Esophagus squamous epithelium (tissue), 5 donors: ENCODE measurements around the gene LRRC3C. TPM values are rescaled to one million over a fixed set of nuclear protein-coding genes. Genes with fewer than 3 reads are reported as not detected.

Source experiments
- DNase-seq: peaks from one replicate; lab custom pipeline; 2025; lab: John Stamatoyannopoulos, UW
- H3K27ac ChIP-seq, 4 donors: fragments of 200-600 bp; sonication (generic); one replicate each; pipeline ENCODE4 v1.5.1; 2016 to 2019; ENCODE audit warnings: mild to moderate bottlenecking in 1 of 4
- H3K27me3 ChIP-seq, 4 donors: fragments of 200-600 bp; sonication (generic); 1 replicate in 3 of 4; 2 replicates in 1 of 4; pipeline versions ENCODE4 v1.5.1 to v1.6.0; 2017 to 2021; ENCODE audit warnings: antibody characterized with exemption in 1 of 4
- H3K36me3 ChIP-seq, 3 donors: fragments of 200-600 bp; sonication (generic); one replicate each; pipeline ENCODE4 v1.5.1; 2016 to 2019
- H3K4me1 ChIP-seq, 3 donors: fragments of 200-600 bp; sonication (generic); one replicate each; pipeline ENCODE4 v1.5.1; 2017 to 2019
- H3K4me3 ChIP-seq, 4 donors: fragments of 200-600 bp; sonication (generic); 1 replicate in 3 of 4; 2 replicates in 1 of 4; pipeline ENCODE4 v1.5.1; 2016 to 2019; ENCODE audit warnings: mild to moderate bottlenecking in 2 of 4, moderate library complexity in 1 of 4
- H3K9me3 ChIP-seq, 3 donors: fragments of 200-600 bp; sonication (generic); one replicate each; pipeline ENCODE4 v1.5.1; 2016 to 2019
- POLR2A ChIP-seq, 4 donors: fragments of 450-650 bp; IDR thresholded peaks; one replicate each; pipeline ENCODE4 v1.6.1; 2017; ENCODE audit warnings: antibody characterized with exemption in 4 of 4, mild to moderate bottlenecking in 4 of 4, moderate library complexity in 3 of 4
- WGBS, 2 donors: methylation state at CpG; one replicate each; pipeline ENCODE4 v1.1.5; 2018; 5-methylcytosine and 5-hydroxymethylcytosine counted together
- intact Hi-C: fragments of 100-400 bp; cut with DNase I; formaldehyde crosslinking; loops from one replicate; pipeline ENCODE4 v1.15.0; 2022
- total RNA-seq, 4 donors: library from RNA; depleted of rRNA; stranded (reverse); fragments of >200 nt; gene quantifications; one replicate each; pipeline ENCODE4 v1.1.0, GENCODE V29; 2016
- TF ChIP-seq, protein P1 (sequence below), 6 experiments: fragments of 450-650 bp in 4 of 6; fragments of 200-600 bp in 2 of 6; sonication (generic) in 2 of 6; IDR thresholded peaks; one replicate each; pipeline ENCODE4 v1.5.1; 2016 to 2019; ENCODE audit warnings: antibody characterized with exemption in 6 of 6, mild to moderate bottlenecking in 4 of 6, moderate library complexity in 4 of 6
- donor health status: DM: yes; HTN: yes; CAD: no.

The LRRC3C gene
- total RNA-seq, 4 donors from 2014 or later = not detected

DNA sequence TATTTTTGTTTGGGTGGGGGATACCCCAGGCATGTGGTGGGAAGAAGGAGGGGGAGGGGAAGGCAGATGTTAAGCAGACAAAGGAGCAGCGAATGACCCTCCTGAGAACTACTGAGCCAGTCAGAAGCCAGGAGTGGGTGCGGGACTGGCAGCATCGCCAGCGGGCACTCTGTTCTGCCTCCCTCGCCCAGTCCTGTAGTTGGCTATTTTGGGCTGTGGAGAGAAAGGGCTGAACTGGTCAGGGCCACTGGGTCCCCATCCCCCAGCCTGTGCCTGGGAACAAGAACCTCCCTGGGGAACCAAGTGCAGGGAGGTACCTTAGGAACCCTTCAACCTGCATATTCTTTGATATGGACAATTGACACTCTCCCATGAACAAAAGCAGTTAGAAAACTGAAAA lies 6.4 kb downstream of the LRRC3C start:
- no peak for DNase-seq
- TF ChIP-seq, protein P1, sequence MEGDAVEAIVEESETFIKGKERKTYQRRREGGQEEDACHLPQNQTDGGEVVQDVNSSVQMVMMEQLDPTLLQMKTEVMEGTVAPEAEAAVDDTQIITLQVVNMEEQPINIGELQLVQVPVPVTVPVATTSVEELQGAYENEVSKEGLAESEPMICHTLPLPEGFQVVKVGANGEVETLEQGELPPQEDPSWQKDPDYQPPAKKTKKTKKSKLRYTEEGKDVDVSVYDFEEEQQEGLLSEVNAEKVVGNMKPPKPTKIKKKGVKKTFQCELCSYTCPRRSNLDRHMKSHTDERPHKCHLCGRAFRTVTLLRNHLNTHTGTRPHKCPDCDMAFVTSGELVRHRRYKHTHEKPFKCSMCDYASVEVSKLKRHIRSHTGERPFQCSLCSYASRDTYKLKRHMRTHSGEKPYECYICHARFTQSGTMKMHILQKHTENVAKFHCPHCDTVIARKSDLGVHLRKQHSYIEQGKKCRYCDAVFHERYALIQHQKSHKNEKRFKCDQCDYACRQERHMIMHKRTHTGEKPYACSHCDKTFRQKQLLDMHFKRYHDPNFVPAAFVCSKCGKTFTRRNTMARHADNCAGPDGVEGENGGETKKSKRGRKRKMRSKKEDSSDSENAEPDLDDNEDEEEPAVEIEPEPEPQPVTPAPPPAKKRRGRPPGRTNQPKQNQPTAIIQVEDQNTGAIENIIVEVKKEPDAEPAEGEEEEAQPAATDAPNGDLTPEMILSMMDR (IDR thresholded peaks at IDR 0.05) = no peak
- no peak for TF ChIP-seq POLR2A (IDR thresholded peaks at IDR 0.05)
- Histone ChIP-seq H3K36me3 (no peaks in the 10 kb centered on the region), H3K4me1 (peaks cover 5 to 12% (median 8%) of the 10 kb centered on the region in 3 donors), H3K4me3 (no peak overlapping the region), H3K27ac (no peak overlapping the region), H3K27me3 (no peaks in the 10 kb centered on the region), H3K9me3 (no peaks in the 10 kb centered on the region)
- intact Hi-C loops = no loop called here
- WGBS, 2 donors = 90 to 95% methylated on average over 5 of the region's 5 CpGs

- Histone ChIP-seq H3K4me1 (peaks cover under 1 to 12% (median 6%) of the 10 kb centered on the region in 3 donors), H3K9me3 (no peaks in the 10 kb centered on the region), H3K36me3 (no peaks in the 10 kb centered on the region), H3K27me3 (no peaks in the 10 kb centered on the region), H3K27ac (no peak overlapping the region), H3K4me3 (no peak overlapping the region)
- no peak for TF ChIP-seq POLR2A (IDR thresholded peaks at IDR 0.05)
- TF ChIP-seq, protein P1 (IDR thresholded peaks at IDR 0.05) = no peak
- intact Hi-C loops = no loop called here
- DNase-seq = no peak
- WGBS, 2 donors = 84 to 88% methylated on average over 5 of the region's 5 CpGs
Measured at GRCh38 chr17:39934324-39934723, 6.8 kb downstream of the LRRC3C start.

DNA sequence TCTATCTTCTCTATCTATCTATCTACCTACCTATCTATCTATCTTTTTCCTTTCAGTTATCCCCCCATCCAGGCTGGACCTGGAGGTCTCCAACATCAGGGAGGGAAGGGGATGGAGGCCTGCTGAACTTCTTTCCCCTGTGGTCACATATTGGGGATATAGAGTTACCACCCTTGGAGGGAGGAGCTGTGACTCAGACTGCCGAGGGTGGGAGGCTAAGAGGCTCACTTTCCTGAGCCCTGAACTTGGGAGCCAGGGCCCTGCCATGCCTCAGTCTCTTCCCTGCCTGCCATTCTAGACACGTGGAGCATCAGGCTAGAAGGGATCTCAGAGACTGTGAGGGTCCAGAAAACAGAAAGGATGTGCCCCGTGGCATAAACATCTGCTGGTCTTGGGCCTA lies 8.4 kb downstream of the LRRC3C start:
- 20 to 75% methylated on average over 1 to 2 of the region's 3 CpGs for WGBS, 2 donors

GRCh38 chr17:39937447-39937846 lies 9.9 kb downstream of the LRRC3C start:
- intact Hi-C loops = no loop called here
- 85 to 90% methylated on average over 3 of the region's 3 CpGs for WGBS, 2 donors
- H3K9me3 ChIP-seq = no peaks in the 10 kb centered on the region
- DNase-seq = no peak
- peaks cover 0 to 12% (median 0%) of the 10 kb centered on the region in 3 donors for H3K4me1 ChIP-seq
- no peak overlapping the region for H3K4me3 ChIP-seq
- H3K27me3 ChIP-seq = peaks cover 0 to under 1% (median 0%) of the 10 kb centered on the region in 4 donors
- H3K27ac ChIP-seq = no peak overlapping the region
- TF ChIP-seq, protein P1 (IDR thresholded peaks at IDR 0.05) = no peak
- TF ChIP-seq POLR2A (IDR thresholded peaks at IDR 0.05) = no peak
- no peaks in the 10 kb centered on the region for H3K36me3 ChIP-seq

More for the DNA sequence above, 8.4 kb downstream of the LRRC3C start:
- no peak overlapping the region for H3K4me3 ChIP-seq
- no peaks in the 10 kb centered on the region for H3K9me3 ChIP-seq
- H3K4me1 ChIP-seq = peaks cover 0 to 12% (median 0%) of the 10 kb centered on the region in 3 donors
- TF ChIP-seq, protein P1 (IDR thresholded peaks at IDR 0.05) = no peak
- no peak for TF ChIP-seq POLR2A (IDR thresholded peaks at IDR 0.05)
- no peaks in the 10 kb centered on the region for H3K27me3 ChIP-seq
- no peak overlapping the region for H3K27ac ChIP-seq
- H3K36me3 ChIP-seq = no peaks in the 10 kb centered on the region
- intact Hi-C loops = no loop called here
- DNase-seq = no peak

- H3K9me3 ChIP-seq = no peaks in the 10 kb centered on the region
- intact Hi-C loops = no loop called here
- H3K4me3 ChIP-seq = no peak overlapping the region
- H3K27me3 ChIP-seq = peaks cover 0 to 9% (median 0%) of the 10 kb centered on the region in 4 donors
- no peaks in the 10 kb centered on the region for H3K36me3 ChIP-seq
- DNase-seq = no peak
- H3K27ac ChIP-seq = no peak overlapping the region
- peaks cover 0 to 12% (median 0%) of the 10 kb centered on the region in 3 donors for H3K4me1 ChIP-seq
- 82 to 84% methylated on average over 5 to 7 of the region's 8 CpGs for WGBS, 2 donors
- TF ChIP-seq, protein P1 (IDR thresholded peaks at IDR 0.05) = no peak
- no peak for TF ChIP-seq POLR2A (IDR thresholded peaks at IDR 0.05)
Measured at GRCh38 chr17:39938140-39938869, 10.8 kb downstream of the LRRC3C start.
